ENCODE results near the gene CLEC1B.
"Not testable (repeated sequence)": the region's sequence is repeated elsewhere in the genome, so short reads cannot be mapped to it uniquely, and the experiment has no call there.

The CLEC1B gene

DNA sequence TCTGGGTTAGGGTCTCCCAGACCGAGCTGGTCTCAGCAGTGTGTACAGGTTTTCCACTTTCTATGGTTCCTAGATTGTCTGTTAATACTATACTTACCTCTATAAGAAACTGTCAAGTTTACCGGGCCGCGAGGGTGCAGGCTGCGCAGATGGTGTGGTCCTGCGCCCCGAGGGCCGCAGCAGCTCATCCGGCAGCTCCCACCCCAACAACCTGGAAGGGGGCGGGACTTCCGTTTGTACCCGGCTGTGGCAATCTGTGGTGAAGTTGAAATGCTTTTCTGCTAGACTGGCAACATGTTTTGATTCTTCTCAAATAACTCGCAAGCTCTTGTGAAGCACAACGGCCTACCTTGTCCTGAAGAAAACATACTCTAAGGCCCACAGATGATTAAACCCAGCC lies 31.5 kb upstream of the CLEC1B start, which contains the start of gene CLEC9A:
Gene CLEC9A, plus strand, starts transcription at position 237 of the 400 bp plus-strand sequence. CDS start 22,006 bp downstream, outside the sequence.
- TF ChIP-seq, protein P1, sequence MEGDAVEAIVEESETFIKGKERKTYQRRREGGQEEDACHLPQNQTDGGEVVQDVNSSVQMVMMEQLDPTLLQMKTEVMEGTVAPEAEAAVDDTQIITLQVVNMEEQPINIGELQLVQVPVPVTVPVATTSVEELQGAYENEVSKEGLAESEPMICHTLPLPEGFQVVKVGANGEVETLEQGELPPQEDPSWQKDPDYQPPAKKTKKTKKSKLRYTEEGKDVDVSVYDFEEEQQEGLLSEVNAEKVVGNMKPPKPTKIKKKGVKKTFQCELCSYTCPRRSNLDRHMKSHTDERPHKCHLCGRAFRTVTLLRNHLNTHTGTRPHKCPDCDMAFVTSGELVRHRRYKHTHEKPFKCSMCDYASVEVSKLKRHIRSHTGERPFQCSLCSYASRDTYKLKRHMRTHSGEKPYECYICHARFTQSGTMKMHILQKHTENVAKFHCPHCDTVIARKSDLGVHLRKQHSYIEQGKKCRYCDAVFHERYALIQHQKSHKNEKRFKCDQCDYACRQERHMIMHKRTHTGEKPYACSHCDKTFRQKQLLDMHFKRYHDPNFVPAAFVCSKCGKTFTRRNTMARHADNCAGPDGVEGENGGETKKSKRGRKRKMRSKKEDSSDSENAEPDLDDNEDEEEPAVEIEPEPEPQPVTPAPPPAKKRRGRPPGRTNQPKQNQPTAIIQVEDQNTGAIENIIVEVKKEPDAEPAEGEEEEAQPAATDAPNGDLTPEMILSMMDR (conservative IDR thresholded peaks at IDR 0.05; ENCODE audit: low read depth), result no peak
- ChIA-PET CTCF (interaction anchor here (0.5 to 0.6 kb wide), 2 partner anchors 10 to 288 kb away, joined by 3 read pairs; no protein-coding TSS in a partner anchor), POLR2A (ENCODE audit: low non-redundant PET) (no interaction called here)
- H3K27ac ChIP-seq, result no peak within 1 kb of the TSS
- DNase-seq (ENCODE audit: low spot score), result no peak

DNA sequence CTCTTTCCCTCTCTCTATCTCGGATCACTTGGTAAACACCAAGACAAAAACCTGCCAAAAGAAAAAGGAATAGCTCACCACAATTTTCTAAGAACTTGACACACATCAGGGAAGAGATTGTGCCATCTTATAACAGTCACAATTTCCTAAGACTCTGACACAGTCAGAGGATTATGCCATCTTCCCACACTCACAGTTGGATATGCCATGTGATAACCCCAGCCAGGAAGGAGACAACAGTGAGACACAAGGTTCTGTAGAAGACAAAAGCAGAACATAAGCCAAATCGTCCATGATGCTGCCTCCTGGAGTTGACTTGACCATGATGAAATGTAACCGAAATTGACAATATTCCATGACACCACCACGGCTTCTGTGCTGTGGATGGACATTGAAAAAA lies 28.8 kb upstream of the CLEC1B start:
- no peak overlapping the region for H3K27ac ChIP-seq
- POLR2A ChIA-PET (ENCODE audit: low non-redundant PET), result no interaction called here
- TF ChIP-seq, protein P1 (conservative IDR thresholded peaks at IDR 0.05; ENCODE audit: low read depth), result no peak
- CTCF ChIA-PET, result no interaction called here
- no peak for DNase-seq (ENCODE audit: low spot score)

DNA sequence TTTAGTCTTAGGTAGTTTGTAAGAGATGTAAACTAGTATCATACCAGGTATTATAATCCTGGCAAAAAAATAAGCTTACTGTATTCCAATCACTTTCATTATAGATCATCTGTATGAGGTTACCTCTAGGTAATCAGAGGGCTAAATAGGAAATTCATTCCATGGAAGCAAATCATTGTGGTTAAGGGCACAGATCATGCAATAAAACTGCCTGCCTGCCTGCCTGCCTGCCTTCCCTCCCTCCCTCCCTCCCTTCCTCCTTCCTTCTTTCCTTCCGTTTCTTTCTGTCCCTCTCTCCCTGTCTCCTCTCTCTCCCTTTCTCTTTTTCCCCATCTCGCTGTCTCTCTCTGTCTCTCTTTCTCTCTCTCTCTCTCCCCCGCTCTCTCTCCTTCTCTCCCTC lies 28.4 kb upstream of the CLEC1B start:
- H3K27ac ChIP-seq, result no peak overlapping the region
- DNase-seq (ENCODE audit: low spot score), result no peak
- TF ChIP-seq, protein P1 (conservative IDR thresholded peaks at IDR 0.05; ENCODE audit: low read depth), result no peak
- CTCF ChIA-PET, result no interaction called here
- POLR2A ChIA-PET (ENCODE audit: low non-redundant PET), result no interaction called here

DNA sequence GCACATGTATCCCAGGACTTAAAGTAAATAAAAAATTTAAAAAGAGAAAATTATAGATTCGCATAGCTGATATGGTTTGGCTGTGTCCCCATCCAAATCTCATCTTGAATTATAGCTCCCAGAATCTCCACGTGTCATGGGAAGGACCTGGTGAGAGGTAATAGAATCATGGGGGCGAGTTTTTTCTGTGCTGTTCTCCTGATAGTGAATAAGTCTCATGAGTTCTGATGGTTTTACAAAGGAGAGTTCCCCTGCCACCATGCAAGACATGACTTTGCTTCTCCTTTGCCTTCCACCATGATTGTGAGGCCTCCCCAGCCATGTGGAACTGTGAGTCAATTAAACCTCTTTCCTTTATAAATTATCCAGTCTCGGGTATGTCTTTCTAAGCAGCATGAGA lies 27.7 kb upstream of the CLEC1B start:
- DNase-seq (ENCODE audit: low spot score); CTCF ChIA-PET; POLR2A ChIA-PET (ENCODE audit: low non-redundant PET); H3K27ac ChIP-seq: not testable (repeated sequence)

DNA sequence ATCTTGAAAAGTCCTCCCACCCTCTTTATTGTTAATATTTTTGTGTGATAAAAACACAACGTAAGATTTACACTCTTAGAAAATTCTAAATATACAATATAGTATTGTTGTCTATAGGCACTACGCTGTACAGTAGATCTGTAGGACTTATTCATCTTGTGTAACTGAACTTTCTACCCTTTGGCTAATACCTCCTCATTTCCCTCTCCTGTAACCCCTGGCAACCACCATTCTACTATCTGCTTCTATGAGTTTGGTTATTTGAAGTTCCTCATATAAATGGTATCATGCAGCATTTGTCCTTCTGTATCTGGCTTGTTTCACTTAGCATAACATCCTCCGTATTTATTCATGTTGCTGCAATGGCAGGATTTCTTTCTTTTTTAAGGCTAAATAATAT lies 26.3 kb upstream of the CLEC1B start:
- DNase-seq (ENCODE audit: low spot score), result no peak
- POLR2A ChIA-PET (ENCODE audit: low non-redundant PET), result no interaction called here
- H3K27ac ChIP-seq, result no peak overlapping the region
- CTCF ChIA-PET, result no interaction called here
- TF ChIP-seq, protein P1 (conservative IDR thresholded peaks at IDR 0.05; ENCODE audit: low read depth), result no peak

DNA sequence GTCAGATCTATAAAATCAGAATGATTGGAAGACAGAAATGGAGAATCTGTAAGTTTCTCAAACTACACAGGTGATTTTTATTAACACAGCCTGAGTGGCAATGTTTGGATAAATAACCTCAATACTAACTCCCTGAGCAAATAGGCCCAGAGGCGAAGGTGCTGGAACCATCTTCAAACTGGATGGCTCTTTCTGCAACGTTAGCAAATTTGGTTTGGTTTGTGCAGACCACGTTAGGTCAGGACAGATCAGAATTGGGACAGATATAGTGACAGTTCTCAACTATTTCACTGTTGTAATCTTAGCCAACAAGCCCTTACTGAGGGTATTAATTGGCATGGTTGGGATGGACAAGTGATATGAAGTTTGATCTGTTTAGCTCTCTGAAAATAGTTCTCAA lies 22.4 kb upstream of the CLEC1B start:
- TF ChIP-seq, protein P1 (conservative IDR thresholded peaks at IDR 0.05; ENCODE audit: low read depth), result no peak
- ChIA-PET CTCF (no interaction called here), POLR2A (ENCODE audit: low non-redundant PET) (no interaction called here)
- no peak for DNase-seq (ENCODE audit: low spot score)
- no peak overlapping the region for H3K27ac ChIP-seq

DNA sequence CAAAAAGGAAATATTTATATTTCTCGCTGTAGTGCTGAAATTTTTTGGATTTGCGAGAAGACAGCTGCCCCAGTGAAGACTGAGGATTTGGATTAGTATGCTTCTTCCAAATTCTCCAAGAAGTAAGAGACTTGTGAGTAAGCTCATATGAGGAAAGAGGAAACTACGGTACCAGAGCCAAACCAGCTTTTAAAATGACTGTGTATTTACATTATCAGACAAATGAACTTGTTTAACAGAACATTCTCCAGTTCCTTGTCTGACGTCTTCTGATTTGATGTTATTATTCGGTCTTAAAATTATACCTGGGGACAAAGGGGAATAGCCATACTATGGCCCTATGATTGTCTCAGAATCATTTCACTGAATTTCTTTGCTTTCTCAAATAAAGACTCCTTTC lies 19.5 kb upstream of the CLEC1B start:
- TF ChIP-seq, protein P1 (conservative IDR thresholded peaks at IDR 0.05; ENCODE audit: low read depth), result no peak
- ChIA-PET POLR2A (ENCODE audit: low non-redundant PET) (no interaction called here), CTCF (no interaction called here)
- no peak for DNase-seq (ENCODE audit: low spot score)
- H3K27ac ChIP-seq, result no peak overlapping the region
